ENCODE data around the gene SFRP2.

DNA sequence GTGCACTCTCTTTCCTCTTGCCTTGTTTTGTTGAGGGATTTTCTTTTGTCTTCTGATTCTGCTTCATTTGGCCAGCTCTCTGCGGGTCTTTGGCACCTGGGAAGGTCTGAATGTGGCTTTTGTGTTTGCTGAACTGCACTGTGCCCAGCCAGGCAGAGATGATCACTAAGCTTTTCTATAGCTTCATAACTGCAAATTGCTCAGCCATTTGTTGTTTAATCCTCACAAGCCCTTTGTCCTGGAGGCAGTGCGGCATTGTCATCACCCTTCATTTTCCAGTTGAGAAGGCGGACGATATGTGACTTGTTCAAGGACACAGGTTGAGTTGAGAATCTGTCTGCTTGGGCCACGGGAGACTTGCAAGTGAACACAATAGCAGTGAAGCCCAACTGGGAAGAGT, 46.0 kb upstream of the SFRP2 start:
- TF ChIP-seq POLR2A (IDR thresholded peaks at IDR 0.05; ENCODE audit: low read length): no peak
- no peak for TF ChIP-seq GATA1 (IDR thresholded peaks at IDR 0.05; ENCODE audit: low read depth, low read length)

All from erythroblast (primary cell).